Transverse colon (tissue), 4 donors: ENCODE results near the gene LRRIQ4. TPM values are rescaled to one million over a fixed set of nuclear protein-coding genes. Genes with fewer than 3 reads are reported as not detected.
A peak's percentile ranks its signal among the peaks of the same experiment; 100 is the strongest.

Experiments
- DNase-seq: peaks from one replicate; pipeline ENCODE4 v3.0.0-alpha.2; 2019
- H3K27ac ChIP-seq, 4 donors: fragments of 200-600 bp; sonication (generic); 2 replicates each; pipeline ENCODE4 v1.5.1; 2016 to 2018; ENCODE audit warnings: inconsistent platforms in 4 of 4
- H3K27me3 ChIP-seq: fragments of 200-600 bp; sonication (generic); 2 replicates; pipeline ENCODE4 v1.5.1; 2017; ENCODE audit warnings: inconsistent platforms
- H3K36me3 ChIP-seq, 4 donors: fragments of 200-600 bp; sonication (generic); 2 replicates each; pipeline ENCODE4 v1.5.1; 2017 to 2019; ENCODE audit warnings: inconsistent platforms in 4 of 4
- H3K4me1 ChIP-seq, 4 donors: fragments of 200-600 bp; sonication (generic); 2 replicates each; pipeline ENCODE4 v1.5.1; 2017 to 2020; ENCODE audit warnings: inconsistent platforms in 4 of 4
- H3K4me3 ChIP-seq, 4 donors: fragments of 200-600 bp; sonication (generic); 1 replicate in 1 of 4; 2 replicates in 3 of 4; pipeline versions ENCODE4 v1.5.1 to v1.6.1; 2017 to 2019; ENCODE audit warnings: inconsistent platforms in 4 of 4
- H3K9me3 ChIP-seq, 2 donors: fragments of 200-600 bp; sonication (generic); 2 replicates each; pipeline ENCODE4 v1.5.1; 2017 to 2019; ENCODE audit warnings: inconsistent platforms in 2 of 2
- EP300 ChIP-seq: sonication (generic); formaldehyde crosslinking; IDR thresholded peaks from one replicate; pipeline ENCODE4 v1.6.1; 2017; ENCODE audit warnings: antibody characterized with exemption, low read depth
- POLR2A ChIP-seq: fragments of 450-650 bp; IDR thresholded peaks from one replicate; pipeline ENCODE4 v1.6.1; 2016; ENCODE audit warnings: antibody characterized with exemption, mild to moderate bottlenecking, moderate library complexity
- POLR2AphosphoS5 ChIP-seq, 3 donors: sonication (generic); formaldehyde crosslinking; IDR thresholded peaks; one replicate each; pipeline ENCODE4 v1.6.1; 2016; ENCODE audit warnings: antibody characterized with exemption in 3 of 3
- WGBS, 2 donors: methylation state at CpG; one replicate each; pipeline ENCODE4 v1.1.5; 2018; ENCODE audit warnings: low coverage in 1 of 2; 5-methylcytosine and 5-hydroxymethylcytosine counted together
- in situ Hi-C, 4 donors: fragments of 200-750 bp; cut with MboI; loops; one replicate each; pipeline versions ENCODE4 v1.15.0 to v1.15.1; 2017; ENCODE audit warnings: low sequenced_read_pairs in 3 of 4, low pct_ligation_motif_present in 1 of 4, low pct_unique_long_range_greater_than_20kb in 1 of 4
- intact Hi-C: fragments of 100-400 bp; cut with DNase I; formaldehyde crosslinking; loops from one replicate; pipeline ENCODE4 v1.15.1; 2023; ENCODE audit warnings: low total_unique reads
- total RNA-seq, 4 donors: library from RNA; depleted of rRNA; stranded (reverse); fragments of >200 nt; gene quantifications; one replicate each; pipeline ENCODE4 v1.1.0, GENCODE V29; 2016
- TF ChIP-seq, protein P1 (sequence below), 5 experiments: fragments of 200-600 bp in 3 of 5; fragments of 450-650 bp in 2 of 5; sonication (generic) in 3 of 5; IDR thresholded peaks; 1 replicate in 2 of 5; 2 replicates in 3 of 5; pipeline ENCODE4 v1.5.1; 2016 to 2017; ENCODE audit warnings: antibody characterized with exemption in 5 of 5, inconsistent platforms in 3 of 5, mild to moderate bottlenecking in 2 of 5, moderate library complexity in 1 of 5

Gene LRRIQ4
- total RNA-seq, 4 donors from 2014 or later, result not detected

DNA sequence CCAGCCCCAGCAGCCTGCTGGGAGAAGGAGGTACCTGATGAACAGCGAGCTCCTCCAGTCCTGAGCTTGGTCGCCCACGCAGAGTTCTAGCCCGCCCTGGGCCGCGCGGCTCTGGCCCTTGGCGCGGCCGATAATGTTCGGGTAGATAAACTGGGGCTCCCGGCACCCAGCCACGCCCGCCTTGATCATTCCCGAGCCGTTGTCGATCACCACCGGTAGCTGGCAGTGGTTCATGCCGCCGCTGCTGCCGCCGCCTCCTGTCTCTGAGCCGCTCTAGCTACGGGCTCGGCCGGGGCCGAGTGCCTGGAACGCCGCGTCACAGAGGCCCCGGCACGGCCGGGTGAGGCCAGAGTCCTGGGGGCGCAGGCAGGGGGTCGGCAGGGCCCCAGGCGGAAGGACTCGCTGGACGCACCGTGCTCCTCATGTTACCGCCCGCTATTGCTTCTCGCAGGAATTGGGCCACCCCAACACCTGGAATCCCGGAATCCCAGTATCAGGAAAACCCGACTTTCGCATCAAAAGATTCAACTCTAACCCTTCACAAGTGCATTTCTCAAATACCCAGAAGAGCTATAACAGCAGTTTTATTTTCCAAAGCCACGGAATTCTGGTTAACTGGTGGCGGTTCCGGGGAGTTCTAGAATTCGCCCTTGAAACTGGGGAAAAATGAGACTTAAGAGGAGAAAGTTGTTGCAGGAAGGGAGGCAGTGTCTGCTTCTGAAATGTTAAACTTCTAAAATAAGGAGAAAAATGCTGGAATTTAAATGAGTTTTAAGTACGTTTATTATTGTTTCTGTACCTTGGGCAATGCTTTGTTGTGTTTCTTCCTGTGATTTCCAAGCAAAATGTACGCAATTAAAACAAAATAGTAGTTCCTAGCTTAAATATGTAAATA lies 43.1 kb upstream of the LRRIQ4 start, which contains the start of gene ACTRT3:
TSS of gene ACTRT3 (minus strand) at position 275 of the 895 bp plus-strand sequence. CDS start at position 234, 41 bp downstream.
- no peaks in the 10 kb centered on the region for H3K27me3 ChIP-seq
- intact Hi-C loops, result loop anchor here (10.0 kb wide), 1 partner anchor 195 kb away; the partner anchor contains the start of gene SEC62
- peak within 1 kb of the TSS; percentile 84 to 93 (median 90) for H3K27ac ChIP-seq
- TF ChIP-seq EP300, result no peak
- TF ChIP-seq, protein P1, sequence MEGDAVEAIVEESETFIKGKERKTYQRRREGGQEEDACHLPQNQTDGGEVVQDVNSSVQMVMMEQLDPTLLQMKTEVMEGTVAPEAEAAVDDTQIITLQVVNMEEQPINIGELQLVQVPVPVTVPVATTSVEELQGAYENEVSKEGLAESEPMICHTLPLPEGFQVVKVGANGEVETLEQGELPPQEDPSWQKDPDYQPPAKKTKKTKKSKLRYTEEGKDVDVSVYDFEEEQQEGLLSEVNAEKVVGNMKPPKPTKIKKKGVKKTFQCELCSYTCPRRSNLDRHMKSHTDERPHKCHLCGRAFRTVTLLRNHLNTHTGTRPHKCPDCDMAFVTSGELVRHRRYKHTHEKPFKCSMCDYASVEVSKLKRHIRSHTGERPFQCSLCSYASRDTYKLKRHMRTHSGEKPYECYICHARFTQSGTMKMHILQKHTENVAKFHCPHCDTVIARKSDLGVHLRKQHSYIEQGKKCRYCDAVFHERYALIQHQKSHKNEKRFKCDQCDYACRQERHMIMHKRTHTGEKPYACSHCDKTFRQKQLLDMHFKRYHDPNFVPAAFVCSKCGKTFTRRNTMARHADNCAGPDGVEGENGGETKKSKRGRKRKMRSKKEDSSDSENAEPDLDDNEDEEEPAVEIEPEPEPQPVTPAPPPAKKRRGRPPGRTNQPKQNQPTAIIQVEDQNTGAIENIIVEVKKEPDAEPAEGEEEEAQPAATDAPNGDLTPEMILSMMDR (IDR thresholded peaks at IDR 0.05), result no peak
- TF ChIP-seq POLR2A, result peak; percentile 76
- peak in 2 of 3 donors; percentile 52 to 59 for TF ChIP-seq POLR2AphosphoS5 (IDR thresholded peaks at IDR 0.05)
- H3K4me3 ChIP-seq, result peak within 1 kb of the TSS; percentile 37 to 75 (median 48)
- H3K36me3 ChIP-seq, result peaks cover 0 to under 1% (median 0%) of the 10 kb centered on the region in 4 donors
- no peaks in the 10 kb centered on the region for H3K9me3 ChIP-seq
- in situ Hi-C loops, result no loop called here
- peaks cover 8 to 15% (median 9%) of the 10 kb centered on the region in 4 donors for H3K4me1 ChIP-seq
- 2 to 4% methylated on average over 8 to 32 of the region's 51 CpGs for WGBS, 2 donors
- peak; percentile 77 for DNase-seq

DNA sequence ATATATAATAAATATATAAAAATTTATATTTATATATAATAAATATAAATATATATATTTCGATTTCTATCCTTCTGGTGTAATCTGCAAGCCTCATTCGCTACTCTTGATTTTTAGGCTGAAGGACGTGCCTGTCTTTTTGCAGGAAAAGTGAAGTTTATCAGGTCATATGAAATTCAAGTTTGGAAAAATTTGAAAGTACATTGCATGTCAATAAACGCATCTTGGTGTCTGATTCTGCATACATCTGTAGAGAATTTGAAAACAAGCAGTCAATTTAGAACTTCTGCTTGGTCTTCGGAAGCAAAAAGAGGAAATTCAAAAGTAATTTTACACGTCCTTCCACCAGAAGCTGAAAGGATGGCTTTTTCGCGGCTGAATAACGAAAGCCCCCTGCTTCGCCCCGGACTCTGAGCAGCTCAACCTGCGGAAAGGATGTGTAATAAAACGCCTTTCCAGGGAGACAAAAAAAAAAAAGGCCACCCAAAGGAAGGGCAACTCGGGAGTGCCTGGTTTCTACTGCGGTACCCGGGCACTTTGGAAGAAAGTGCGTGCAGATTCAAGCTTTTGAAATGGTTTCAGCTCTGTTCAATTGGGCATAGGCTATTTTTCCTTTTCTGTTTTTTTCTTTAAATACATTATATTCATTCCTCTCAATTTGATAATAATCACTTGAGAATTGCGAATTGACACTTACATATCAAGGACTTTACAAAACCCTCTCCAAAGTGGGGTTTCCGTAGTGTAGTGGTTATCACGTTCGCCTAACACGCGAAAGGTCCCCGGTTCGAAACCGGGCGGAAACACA lies 41.0 kb upstream of the LRRIQ4 start:
- Histone ChIP-seq H3K27ac (peak overlapping the region; percentile 98 to 100 (median 99)), H3K36me3 (peaks cover 0 to 14% (median 0%) of the 10 kb centered on the region in 4 donors), H3K27me3 (no peaks in the 10 kb centered on the region), H3K9me3 (no peaks in the 10 kb centered on the region), H3K4me1 (peaks cover 12 to 35% (median 22%) of the 10 kb centered on the region in 4 donors), H3K4me3 (peak overlapping the region; percentile 42 to 92 (median 71))
- in situ Hi-C loops (no loop called here), intact Hi-C loops (loop anchor here (10.0 kb wide), 1 partner anchor 193 kb away; the partner anchor contains the start of gene SEC62)
- TF ChIP-seq, protein P1 (IDR thresholded peaks at IDR 0.05), result no peak
- TF ChIP-seq POLR2AphosphoS5 (IDR thresholded peaks at IDR 0.05) (no peak), EP300 (no peak), POLR2A (no peak)
- peak; percentile 48 for DNase-seq
- 1% methylated on average over 25 to 27 of the region's 27 CpGs for WGBS, 2 donors

DNA sequence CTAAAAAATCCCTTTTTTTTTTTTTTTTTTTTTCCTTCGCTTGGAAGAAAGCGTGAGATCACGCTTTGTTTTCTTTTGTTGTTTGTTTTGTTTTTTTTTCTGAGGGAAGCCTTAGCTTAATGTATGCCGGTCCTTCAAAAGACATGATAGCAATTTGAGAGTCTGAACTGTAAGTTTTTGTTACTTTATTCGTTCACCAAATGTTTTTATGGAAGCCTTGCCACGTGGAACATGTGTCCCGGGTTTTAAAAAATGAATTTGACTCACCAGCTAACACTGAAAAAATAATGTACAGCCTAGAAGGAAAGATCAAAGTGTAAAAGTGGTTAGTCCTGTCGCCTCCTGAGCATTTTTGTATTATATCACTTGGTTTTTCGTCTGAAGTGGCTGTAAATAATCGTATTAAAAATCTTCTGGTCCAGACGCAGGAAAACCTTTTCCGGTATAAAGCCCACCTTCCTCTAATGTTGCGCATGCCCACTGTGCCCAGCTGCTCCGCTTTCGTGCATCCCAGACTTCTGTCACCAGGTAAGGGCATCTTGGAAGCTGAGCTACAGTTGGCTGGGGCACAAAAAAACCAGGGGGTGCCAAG lies 40.3 kb upstream of the LRRIQ4 start:
- Histone ChIP-seq H3K27ac (peak overlapping the region; percentile 98 to 100 (median 99)), H3K9me3 (no peaks in the 10 kb centered on the region), H3K4me1 (peaks cover 12 to 39% (median 22%) of the 10 kb centered on the region in 4 donors), H3K36me3 (peaks cover 0 to 21% (median 0%) of the 10 kb centered on the region in 4 donors), H3K27me3 (no peaks in the 10 kb centered on the region), H3K4me3 (peak overlapping the region; percentile 58 to 92 (median 86))
- TF ChIP-seq POLR2A (no peak), EP300 (no peak), POLR2AphosphoS5 (IDR thresholded peaks at IDR 0.05) (no peak)
- TF ChIP-seq, protein P1 (IDR thresholded peaks at IDR 0.05), result no peak
- DNase-seq, result peak; percentile 78
- WGBS, 2 donors, result 0 to 1% methylated on average over 14 to 15 of the region's 15 CpGs
- in situ Hi-C loops (no loop called here), intact Hi-C loops (loop anchor here (10.0 kb wide), 1 partner anchor 192 kb away; the partner anchor contains the start of gene SEC62)
